C4-2B (cell line): ENCODE results near the gene HELT.

Experiments used
- ZFX ChIP-seq: fragments of 450-650 bp; IDR thresholded peaks from 2 replicates; pipeline ENCODE4 v1.6.1; 2017
- TF ChIP-seq, protein P1 (sequence below): fragments of 450-650 bp; conservative IDR thresholded peaks from 2 replicates; pipeline ENCODE4 v1.5.1; 2017; ENCODE audit warnings: mild to moderate bottlenecking

- TF ChIP-seq, protein P1, sequence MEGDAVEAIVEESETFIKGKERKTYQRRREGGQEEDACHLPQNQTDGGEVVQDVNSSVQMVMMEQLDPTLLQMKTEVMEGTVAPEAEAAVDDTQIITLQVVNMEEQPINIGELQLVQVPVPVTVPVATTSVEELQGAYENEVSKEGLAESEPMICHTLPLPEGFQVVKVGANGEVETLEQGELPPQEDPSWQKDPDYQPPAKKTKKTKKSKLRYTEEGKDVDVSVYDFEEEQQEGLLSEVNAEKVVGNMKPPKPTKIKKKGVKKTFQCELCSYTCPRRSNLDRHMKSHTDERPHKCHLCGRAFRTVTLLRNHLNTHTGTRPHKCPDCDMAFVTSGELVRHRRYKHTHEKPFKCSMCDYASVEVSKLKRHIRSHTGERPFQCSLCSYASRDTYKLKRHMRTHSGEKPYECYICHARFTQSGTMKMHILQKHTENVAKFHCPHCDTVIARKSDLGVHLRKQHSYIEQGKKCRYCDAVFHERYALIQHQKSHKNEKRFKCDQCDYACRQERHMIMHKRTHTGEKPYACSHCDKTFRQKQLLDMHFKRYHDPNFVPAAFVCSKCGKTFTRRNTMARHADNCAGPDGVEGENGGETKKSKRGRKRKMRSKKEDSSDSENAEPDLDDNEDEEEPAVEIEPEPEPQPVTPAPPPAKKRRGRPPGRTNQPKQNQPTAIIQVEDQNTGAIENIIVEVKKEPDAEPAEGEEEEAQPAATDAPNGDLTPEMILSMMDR: no peak
- TF ChIP-seq ZFX: no peak
Measured at GRCh38 chr4:184972991-184973390, 45.3 kb upstream of the HELT start.
